NAMALWA (cell line): ENCODE data around the gene CLDND1.
A peak's percentile ranks its signal among the peaks of the same experiment; 100 is the strongest.

ENCODE experiments used
- DNase-seq: peaks from one replicate; pipeline ENCODE4 v3.0.0-alpha.2; 2015; ENCODE audit warnings: low spot score

Gene CLDND1

DNA sequence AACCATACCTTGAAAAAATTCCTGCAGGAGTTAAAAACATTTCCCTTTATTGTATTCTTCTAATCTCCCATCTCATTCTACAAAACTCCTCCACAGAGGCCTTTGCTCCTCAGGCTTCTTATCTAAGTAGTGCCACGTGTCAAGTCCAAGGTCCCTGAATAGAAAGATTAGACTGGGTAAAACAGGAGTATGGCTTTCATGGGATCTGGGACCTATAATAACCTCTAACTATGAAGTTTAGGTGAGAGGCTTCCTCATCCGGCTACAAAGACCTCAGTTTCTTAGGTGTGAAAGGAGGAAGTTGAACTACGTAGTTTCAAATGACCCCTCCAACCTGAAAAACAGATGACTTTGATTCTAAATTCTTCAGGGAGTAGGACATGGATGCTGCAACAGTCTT, 29.1 kb upstream of the CLDND1 start:
- DNase-seq: no peak

DNA sequence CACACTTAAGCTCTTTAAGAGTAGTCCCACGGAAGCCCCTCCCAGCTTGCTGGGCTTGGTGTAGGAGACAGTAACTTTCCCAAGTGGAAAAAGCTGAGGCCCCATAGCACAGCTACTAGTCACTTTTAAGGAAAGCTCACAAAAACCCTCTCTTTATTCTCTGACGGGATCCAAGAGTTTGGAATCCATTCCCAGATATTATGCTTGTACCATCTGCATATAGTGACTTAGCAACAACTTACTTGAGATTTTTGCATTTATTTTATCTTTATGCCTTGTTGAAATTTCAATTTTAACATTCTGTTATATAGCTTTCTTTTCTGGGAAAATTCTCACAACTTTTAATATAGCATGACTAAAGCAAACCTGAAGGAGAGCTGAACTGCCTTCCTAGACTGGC, 28.5 kb upstream of the CLDND1 start:
- no peak for DNase-seq

DNA sequence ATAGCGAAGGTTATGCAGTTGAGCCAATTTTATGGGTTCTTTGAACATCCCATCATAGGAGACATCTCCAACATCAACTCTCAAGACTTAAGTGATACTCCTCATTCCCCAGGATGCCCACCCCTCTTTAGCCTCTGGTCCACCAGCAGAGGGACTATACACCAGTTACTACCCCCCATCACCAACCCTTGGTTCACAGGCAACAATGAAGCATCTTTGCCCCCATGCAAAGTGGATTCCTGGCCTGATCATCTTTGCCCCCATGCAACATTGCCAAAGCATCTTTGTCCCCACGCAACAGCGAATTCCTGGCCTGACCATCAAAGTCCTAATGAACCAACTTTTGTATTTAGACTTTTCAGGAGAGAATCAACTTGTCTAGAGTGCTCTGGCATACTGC, 28.1 kb upstream of the CLDND1 start:
- DNase-seq: no peak

DNA sequence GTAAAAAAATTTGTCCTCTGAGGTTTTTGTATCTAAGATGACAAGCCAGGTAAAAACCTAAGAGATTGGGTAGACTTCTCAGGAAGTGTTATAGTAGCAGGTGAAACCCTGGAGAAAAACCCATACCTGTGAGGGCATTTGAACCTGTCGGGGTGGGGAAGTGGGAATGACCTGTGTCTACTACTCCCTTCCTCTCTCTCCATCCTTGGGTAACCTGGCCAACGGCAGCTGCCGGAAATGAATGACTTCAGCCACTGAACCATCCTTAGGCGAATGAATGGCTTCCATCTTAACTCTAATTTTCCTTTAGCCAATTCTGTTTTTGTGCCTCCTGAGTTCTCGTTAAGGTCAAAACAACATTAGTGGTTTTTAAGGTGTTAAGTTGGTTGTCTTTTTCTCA, 25.8 kb upstream of the CLDND1 start:
- no peak for DNase-seq

DNA sequence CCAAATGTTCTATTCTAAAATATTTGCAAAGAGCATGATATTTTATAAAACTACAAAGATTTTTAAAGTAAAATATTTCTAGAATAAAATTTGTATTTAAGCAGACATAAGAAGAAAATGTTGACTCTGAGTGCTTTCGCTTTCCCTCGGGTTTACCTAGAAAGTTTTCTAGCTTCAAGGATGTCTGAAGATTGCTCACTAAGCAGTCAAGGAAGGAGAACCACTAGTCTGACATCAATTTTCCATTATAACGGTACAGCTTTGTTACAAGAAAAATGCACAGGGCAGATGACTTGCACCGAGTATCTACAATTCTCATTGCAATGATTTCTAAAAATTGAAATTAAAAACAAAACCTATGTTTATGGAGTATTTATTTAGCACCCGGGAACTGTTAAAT, 23.2 kb upstream of the CLDND1 start:
- no peak for DNase-seq

- no peak for DNase-seq
These were observed 19.9 kb upstream of the CLDND1 start for GRCh38 chr3:98542623-98543022.

DNA sequence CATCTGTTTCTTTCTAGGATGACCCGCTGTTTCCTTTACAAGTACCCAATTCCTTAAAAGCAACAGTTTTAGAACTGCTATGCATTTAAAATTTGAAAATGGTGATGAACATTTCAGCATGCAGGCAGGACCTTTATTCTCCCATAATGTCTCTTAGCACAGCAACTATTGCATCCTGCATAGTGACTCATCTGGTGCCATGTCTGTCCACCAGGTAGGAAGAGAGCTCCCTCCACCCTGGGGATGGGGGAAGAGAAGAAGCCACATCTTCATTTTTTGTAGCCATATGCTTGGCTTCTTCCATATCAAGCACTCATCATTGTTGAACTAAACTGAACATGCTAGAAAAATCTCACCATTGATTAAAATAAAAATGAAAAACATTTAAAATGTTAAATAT, 19.0 kb upstream of the CLDND1 start:
- DNase-seq: no peak

DNA sequence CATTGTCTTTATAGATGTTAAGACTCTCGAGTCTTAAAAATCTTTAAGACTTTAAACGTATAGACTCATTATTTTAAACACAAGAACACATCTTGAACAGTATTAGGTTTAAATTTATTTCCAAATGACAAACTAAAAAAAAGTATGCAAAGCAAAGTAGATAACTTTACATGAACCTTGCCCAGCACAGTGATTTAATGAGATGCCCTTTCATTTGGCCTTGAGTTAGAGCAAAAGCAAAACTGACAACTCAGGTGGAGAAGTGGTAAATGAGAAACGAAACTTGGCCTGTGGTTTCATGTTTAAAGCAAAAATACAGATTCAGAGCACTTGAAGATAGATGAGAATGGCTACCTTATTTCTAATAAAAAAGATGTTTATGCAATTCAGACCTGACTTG, 17.6 kb upstream of the CLDND1 start:
- peak; percentile 63 for DNase-seq

- DNase-seq: no peak
These were observed 13.8 kb upstream of the CLDND1 start for GRCh38 chr3:98536456-98537017.

GRCh38 chr3:98534734-98535133, 12.0 kb upstream of the CLDND1 start:
- no peak for DNase-seq

DNA sequence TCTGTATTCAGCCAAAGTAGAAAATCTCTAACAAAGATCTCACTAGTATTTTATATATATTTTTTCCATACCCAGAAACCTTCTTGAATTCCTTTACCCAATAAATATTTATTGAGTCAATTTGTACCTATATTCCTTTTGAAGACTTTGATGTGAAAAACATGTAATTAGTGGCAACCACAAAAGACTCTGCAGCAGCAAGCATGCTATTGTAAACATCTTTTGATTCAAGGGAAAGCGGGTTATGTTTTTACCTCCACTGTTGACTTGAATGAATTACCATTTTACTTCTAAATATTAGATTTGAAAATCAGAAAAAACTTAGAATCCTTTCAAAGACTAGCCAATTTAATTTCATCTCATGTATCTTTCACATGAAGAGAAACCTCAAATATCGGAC, 11.5 kb upstream of the CLDND1 start:
- no peak for DNase-seq

- DNase-seq: no peak
These were observed 10.2 kb upstream of the CLDND1 start for GRCh38 chr3:98532709-98533571.

DNA sequence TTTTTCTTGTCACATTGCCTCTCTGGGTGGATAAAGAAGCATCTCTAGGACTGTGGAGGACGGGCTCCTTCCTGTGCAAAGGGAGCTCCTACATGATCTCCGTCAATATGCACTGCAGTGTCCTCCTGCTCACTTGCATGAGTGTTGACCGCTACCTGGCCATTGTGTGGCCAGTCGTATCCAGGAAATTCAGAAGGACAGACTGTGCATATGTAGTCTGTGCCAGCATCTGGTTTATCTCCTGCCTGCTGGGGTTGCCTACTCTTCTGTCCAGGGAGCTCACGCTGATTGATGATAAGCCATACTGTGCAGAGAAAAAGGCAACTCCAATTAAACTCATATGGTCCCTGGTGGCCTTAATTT, 9.6 kb upstream of the CLDND1 start:
- DNase-seq: no peak

- DNase-seq: no peak
These were observed 9.0 kb upstream of the CLDND1 start, which contains the start of gene GPR15 for GRCh38 chr3:98531622-98532274. Gene GPR15 (plus strand): TSS chr3:98531978. CDS start chr3:98532034, 56 bp downstream.

DNA sequence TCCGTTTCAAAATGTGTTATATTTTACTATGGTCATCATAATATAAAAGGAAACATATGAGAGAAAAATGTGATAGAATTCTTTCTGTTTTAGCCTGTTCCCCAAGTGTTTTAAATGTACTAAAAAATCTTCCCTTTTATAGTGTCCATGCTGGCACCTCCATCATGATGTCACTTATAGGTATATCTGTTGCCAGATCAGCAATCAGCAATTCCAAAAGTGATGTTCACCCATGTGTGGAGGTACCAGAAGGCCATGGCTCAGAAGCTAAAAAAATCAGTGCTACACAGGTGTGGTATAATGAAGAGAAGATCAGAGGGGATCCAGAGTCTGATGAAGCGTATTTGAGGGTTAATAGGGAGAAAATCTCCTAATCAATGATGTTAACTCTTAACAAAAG, 8.0 kb upstream of the CLDND1 start:
- DNase-seq: no peak

GRCh38 chr3:98529856-98530459, 7.3 kb upstream of the CLDND1 start:
- DNase-seq: no peak

GRCh38 chr3:98528474-98529346, 6.0 kb upstream of the CLDND1 start:
- no peak for DNase-seq

GRCh38 chr3:98525494-98525893, 2.8 kb upstream of the CLDND1 start:
- DNase-seq: no peak

GRCh38 chr3:98521897-98522543, 682 bp downstream of the CLDND1 start:
- peak; percentile 63 for DNase-seq

GRCh38 chr3:98519351-98519750, 3.4 kb downstream of the CLDND1 start:
- DNase-seq: no peak

DNA sequence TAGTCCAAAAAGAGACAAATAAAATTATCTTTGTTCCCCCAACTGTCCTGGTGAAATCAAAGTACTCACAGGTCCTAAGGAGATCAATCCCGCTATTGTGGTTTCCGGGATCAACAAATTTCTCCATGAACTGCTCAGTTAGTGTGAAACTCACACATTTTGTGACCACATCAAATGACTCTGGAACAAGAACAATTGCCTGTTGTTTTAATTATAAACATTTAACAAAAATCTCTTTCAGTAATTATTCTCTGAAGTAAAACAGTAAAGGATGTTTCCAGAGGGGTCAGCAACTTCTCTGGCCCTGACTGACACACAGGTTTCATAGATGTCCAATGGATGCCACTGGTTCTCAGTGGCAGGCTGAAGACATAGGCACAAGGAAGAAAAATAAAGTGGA, 3.9 kb downstream of the CLDND1 start:
- no peak for DNase-seq
